Effector CD4-positive, alpha-beta T cell (primary cell): ENCODE measurements around the gene KRTAP19-8. TPM values are rescaled to one million over a fixed set of nuclear protein-coding genes. Genes with fewer than 3 reads are reported as not detected.

Experiments used
- DNase-seq: peaks from one replicate; pipeline ENCODE4 v3.0.0-alpha.2; 2020
- total RNA-seq: gene quantifications from one replicate; lab custom pipeline; 2026; lab: John Stamatoyannopoulos, UW

Gene KRTAP19-8, protein sequence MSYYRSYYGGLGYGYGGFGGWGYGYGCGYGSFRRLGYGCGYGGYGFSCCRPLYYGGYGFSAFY
- total RNA-seq = not detected

DNA sequence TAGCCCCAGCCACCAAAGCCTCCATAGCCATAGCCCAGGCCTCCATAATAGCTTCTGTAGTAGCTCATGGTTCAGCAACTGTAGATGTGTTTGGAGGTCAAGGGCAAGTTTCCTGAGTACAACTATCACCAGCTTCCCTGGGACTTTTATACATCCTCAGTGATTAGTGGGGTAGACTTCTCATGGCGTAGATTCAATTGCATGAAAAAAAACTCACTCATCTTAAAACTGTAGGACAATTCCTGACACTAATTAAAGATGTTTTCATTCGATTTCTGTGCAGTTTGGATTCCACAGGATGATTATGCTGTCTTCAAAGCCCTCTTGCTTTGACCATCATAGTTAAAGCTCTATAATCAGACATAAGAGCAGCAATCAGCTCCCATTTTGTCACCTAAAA is at the start of gene KRTAP19-8:
KRTAP19-8 (minus strand) TSS at position 101 of the 400 bp plus-strand sequence; CDS start at position 68, 33 bp downstream.
- no peak for DNase-seq

DNA sequence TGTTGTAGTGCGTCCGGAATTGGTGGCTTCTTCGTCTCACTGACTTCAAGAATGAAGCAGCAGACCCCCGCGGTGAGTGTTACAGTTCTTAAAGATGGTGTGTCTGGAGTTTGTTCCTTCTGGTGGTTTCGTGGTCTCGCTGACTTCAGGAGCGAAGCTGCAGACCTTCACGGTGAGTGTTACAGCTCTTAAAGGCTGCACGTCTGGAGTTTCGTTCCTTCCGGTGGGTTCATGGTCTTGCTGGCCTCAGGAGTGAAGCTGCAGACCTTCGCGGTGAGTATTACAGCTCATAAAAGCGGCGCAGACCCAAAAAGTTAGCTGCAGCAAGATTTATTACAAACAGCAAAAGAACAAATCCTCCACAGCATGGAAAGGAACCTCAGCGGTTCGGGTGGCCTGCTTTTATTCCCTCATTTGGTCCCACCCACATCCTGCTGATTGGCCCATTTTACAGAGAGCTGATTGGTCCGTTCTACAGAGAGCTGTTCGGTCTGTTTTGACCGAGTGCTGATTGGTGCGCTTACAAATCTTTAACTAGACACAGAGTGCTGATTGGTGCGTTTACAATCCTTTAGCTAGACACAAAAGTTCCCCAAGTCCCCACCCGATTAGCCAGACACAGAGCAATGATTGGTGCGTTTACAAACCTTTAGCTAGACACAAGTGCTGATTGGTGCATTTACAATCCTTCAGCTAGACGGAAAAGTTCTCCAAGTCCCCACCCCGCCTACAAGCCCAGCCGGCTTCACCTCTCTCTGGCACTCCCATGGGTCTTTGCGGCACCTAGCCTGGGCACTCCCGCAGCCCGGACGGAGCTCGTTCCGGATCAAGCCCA is 49.6 kb upstream of the KRTAP19-8 start:
- DNase-seq = no peak

DNA sequence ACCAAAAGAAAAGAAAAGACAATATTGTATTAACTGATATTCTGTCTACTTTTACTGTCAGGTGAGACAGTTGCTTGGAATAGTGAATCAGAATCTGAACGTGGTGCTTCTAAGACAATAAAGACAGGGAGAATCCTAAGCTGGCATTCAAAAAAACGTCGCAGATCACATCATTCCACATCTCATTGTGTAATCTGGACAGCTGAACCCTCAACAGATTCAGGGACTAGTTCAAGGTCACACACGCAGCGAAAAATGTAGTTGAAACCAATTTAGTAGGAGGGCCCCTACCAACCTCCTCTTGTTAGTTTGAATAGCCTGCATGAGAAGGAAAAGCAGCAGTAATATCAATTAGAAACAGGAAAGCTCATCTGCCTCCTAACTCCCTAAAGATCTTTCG is 46.4 kb upstream of the KRTAP19-8 start:
- DNase-seq = no peak

DNA sequence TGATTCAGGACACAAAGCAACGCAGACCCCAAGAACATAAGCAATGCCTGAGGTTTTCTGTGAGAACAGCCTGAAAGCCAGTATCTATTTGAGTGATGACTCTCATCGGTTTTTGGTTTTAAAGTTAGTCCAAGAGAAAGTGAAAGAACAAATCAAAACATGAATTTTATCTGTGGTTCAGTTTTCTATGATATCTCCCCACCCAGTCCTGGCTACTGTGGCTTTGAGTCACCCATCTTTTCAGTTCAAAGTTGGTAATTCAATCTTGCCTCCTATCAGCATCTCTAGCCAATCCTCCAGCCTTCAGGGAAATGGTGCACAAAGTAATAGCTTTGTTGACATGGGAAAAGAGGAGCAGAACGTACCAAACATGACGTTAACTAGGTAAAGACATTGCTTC is 40.5 kb upstream of the KRTAP19-8 start:
- DNase-seq = no peak

DNA sequence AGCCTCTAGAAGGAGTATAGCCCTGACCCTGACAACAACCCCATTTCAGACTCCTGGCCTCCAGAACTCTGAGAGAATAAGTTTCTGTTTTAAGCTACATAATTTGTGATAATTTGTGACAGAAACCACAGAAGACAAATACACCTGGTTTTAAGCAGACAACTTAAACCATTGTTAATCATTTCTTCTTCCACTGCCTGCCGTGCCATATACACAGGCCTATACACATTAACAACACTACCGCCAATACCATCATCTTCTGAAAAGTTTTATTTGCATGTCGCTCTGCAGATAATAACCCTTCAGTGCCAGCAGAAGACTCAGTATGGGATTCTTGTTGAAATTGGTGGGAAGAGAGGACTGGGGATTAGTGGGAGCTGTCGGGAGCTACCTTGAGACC is 39.9 kb upstream of the KRTAP19-8 start:
- DNase-seq = no peak

DNA sequence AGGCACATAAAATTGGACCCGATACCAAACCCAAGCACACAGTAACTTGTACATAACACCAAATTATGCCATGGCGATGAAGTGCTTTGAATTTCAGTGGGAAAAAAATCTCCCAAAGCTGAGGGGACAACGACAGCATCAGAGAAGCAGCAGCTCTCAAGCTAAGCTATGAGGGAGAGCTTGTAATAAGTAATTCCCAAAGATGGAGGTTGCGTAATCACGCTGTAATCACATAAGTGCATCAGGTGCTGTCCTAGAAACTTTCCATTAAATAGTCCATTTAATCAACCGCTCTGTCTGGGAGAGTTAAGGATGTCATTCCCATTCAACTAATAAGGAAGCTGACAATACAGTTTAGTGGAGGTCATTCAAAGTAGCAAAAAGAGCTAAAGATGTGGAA is 37.6 kb upstream of the KRTAP19-8 start:
- no peak for DNase-seq

DNA sequence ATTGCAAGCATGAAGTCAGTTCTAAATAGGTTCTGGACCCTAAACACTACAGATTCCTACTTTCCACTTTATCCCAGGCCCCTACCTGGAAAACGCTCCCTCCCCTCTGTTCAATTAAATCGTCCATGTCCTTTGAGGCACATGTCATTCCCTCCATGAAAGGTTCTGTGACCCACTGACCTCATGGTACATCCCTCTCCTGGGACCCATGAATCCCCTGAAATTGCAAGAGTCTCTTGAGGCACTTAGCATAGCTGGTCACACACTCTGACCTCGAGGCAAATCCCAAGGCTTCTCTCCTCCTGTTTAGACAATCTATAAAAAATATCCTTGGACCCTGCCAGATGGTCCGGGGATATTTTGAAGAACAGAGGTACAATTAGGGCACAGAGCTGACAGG is 34.3 kb upstream of the KRTAP19-8 start:
- no peak for DNase-seq

DNA sequence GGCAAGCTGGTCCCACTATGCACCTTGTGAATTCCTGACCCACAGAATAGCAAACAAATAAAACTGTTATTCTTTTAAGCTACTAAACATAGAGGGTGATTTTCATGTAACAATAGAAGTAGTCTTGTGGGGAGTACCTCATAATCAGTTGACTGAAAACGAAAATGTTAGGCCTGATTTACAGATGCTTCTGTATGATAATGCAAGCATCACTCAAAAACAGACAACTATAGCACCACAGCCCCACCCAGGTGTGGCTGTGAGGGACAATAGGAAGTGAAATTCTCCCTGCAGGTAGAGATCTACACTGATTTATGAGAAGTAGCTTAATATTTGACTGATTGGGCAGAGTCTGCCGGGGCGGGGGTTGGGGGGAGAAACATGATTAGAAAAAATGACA is 26.5 kb upstream of the KRTAP19-8 start:
- no peak for DNase-seq

DNA sequence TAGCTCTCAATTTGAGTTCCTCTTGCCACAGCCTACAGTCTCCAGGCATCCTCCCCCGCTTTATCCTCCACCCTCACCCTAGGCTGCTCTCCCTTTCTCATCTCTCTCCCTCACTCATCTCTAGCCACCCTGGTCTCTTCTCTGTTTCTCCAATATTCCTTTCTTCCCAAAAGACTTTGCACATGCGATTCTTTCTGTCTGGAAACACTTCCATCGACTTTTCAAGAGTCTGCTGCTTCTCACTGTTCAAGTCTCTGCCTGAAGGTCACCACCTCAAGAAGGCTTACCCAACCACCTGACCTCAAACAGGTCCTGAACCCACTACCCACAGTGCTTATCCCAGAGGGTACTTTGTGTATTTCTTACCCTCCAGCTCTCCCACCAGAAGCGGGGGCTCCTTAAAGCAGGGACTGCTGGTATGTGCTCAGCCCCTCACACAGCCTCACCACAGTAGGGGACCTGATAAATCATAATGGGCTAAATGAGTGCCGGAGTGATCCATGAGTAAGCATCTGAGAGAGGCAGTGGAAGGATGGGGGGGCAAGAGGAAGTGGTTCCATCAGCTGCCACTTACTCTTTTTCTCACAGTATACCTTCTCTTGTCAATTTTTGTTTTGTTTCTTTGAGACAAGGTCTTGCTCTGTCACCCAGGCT is 14.3 kb upstream of the KRTAP19-8 start:
- no peak for DNase-seq

DNA sequence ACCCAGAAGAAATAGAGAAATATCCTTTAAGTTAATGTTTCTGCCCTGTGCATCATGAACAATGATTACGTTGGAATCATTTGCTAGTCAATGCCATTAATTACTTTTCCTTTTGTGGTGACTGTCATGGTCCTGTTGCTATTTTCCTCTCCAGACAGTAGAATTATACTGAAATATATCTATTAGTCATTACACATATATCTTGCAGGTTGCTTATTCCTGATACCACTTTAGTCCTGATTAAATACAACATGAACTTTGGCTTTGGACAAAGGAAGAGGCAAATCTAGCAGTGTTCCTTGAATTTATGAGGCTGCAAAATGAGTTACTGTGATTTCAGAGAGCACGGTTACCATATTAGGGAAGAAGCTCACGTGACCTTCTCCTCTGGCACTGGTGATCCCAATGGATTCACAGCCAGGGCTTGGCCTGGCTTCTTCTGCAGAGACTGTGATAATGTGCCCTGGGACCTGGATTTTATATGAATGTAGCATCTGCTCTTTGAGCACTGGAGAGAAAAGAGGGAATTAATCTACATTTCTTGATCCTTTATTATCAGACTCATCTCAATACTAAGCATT is 12.4 kb upstream of the KRTAP19-8 start:
- DNase-seq = no peak

DNA sequence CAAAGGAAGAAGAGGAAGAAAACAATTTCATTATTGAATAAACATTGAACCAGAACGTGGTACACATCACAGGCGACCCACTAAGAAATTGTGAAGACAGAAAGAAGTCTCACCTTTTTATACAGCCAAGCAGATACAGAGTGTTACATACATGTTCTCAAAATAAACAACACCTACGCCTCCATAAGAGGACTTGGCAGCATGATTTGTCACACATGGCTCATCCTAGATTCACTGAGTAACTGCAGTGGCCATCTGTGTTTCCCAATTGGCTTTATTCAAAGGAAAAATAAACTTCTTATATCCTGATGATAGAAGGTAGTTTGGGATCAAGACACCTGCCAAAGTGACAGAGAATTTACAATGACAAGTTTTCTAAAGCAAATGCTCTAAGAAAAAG is 7.6 kb upstream of the KRTAP19-8 start:
- no peak for DNase-seq

DNA sequence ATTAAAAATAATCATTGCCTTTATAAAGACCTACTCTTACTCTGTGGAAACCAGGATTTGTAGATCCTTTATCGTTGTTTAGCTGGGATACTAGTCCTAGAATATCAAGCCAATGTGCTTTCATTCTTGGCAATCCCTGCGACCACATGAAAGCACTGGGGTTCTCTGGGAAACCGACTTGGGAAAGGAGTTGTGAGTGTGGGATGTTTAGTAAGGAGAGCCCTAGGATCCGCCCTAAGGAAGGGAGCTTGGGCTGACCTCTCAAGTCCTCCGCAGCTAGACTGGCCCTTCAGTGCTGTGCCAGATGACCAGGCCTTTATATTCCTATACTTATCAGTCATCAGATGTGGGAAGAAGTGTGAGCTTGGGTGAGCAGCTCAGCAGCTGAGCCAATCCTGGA is 5.2 kb upstream of the KRTAP19-8 start:
- no peak for DNase-seq

DNA sequence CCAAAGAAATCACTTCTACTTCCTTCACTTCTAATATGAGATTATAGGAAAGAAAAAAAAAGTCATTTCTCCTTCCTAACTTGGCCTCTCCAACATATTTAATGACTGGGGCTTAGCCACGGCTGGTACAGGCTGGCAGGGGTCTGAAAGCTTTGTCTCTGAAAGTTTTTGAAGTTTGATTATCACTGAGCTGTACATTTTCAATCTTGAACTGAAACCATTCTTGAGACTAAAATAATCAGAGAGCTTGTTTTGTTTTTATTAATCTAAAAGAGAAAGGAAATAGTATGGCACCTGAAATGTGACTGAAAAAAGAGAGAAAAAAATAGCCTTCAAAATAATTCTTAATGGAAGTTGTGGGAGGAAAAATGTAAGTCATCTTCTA is 3.8 kb upstream of the KRTAP19-8 start:
- DNase-seq = no peak

DNA sequence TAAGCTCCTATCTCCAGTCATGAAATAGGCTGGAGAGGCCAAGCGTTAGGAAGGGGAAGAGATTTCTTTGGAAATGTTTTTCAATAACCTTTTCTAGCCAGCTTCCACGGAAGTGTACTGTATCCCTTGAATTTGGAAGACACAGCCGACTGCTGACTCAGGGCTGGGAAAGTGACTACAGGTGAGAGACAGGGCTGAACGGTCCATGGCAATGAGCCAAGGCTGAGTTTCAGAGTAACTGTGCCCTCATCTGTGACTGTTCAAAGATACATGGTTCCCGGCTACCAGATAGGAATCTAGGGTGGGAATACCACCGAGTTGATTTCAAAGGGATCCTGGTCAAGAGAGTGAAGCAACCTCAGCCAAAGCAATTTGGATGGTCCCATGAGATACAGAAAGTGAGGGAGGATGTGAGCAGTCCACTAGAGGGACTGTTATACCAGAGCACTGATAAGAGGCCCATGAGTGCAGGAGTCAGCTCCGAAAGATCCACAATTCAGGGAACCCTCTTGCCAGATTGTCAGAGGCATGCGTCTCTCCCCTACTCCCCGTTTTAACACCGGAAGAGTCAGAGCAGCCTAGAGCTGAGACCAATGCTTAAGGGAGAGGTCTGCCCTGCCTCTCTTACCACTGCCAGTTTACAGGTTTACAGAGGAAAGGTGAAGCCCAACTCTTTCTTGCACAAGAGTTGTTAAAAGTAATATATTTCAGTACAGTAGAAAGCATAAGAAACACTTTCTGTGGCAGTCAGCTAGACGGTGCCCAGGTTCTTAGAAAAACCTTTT is 3.2 kb upstream of the KRTAP19-8 start:
- DNase-seq = no peak

DNA sequence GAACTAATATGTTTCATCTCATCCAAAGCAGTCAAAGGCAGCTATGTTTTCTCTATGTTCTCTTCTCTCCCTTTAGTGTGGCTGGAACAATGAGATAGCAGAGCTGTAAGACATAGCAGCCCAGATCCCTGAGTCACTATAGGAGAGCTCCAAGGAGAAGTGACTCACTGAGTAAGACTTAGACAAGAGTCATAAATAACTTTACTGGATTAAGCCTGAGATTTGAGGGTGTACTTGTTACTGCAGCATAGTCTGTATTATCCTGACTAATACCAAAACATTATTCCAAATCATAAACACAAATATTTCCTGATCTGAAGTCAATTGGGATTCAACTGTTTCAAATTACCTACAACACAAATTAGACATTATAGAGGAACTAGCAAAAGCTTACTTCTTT is 3.9 kb downstream of the KRTAP19-8 start:
- DNase-seq = no peak

DNA sequence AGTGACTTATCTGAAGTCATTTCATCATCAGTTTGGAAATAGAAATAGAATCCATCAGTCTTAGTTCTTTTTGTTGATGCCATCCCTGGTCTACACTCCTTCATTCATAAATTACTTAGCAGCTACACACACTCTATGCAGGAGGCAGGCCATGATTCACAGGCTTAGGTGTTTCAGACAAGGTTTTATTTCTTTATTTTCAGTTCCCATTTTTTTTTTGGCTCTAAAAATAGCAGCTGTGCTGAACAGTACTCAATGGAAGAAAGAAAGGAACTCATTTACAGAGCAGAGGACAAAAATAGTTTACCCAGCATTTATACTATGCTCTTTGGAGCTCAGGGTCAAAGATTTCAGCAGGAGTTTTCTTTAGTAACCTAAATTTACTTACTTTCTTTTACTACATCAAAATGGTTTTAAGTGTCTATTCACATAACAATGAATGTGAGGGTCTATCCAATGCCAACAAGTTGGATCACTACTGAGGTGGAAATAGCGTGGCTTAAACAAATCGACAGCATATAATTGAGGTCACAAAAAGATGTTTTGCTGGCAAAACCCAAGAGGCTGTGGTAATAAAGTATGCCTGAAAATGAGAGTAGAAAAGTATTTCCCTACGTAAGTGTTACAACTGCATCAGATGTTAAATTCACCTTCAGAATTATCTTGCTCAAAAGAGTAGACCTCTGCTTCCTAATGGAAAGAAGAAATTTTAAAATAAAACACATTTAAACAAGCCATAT is 7.7 kb downstream of the KRTAP19-8 start:
- no peak for DNase-seq

DNA sequence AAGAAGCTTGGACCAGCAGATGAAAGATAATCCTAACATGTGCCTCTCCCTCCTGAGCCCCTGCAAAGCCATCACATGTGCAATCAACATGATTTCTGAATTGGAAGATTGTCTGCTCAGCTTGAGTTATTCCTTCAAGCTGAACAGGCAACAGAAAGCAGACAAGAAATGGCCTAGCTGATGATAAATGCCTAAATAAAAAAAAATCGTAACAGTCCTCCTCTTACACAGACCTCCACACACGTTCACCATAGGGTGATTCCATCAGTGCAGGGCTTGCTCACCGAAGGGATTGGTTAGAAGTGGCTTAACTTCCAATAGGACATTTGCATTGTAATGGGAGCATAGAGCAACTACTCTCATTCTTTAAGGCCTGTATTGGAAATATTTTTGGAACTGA is 14.6 kb downstream of the KRTAP19-8 start:
- DNase-seq = no peak

DNA sequence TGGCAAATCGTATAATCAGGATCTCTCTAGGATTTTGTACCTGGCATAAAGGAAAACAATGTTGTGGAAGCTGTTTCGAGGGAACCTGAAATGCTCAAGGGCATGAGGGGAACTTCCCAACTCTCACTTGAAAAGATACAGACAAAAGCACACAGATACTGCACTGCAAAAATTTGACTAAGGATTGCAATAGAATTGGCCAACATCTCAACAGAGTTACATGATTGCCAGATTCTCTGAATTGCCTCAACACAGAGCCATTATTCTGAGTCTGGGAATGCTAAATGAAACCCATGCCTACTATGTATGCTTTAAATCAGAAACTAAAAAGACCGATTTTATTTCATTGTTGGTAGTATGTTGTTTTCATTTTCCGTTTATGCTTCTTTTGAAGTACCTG is 16.0 kb downstream of the KRTAP19-8 start:
- DNase-seq = no peak

DNA sequence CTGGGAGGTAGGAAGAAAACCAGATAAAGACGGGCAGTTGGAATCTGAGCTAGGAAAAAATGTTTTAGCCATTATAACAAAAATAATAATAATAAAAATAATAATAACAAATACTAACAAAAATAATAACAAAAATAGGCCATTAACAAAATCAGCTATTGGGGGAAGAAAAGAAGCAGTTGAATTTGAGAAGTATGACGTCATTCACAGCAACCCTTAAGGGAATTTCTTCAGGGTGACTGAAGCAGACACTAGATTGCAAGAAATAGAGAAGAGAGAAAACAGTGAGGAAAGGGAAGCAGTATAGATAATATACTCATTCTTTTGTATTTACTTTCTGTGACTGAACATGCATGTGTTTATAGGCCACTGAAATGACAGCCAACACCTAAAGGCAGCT is 20.0 kb downstream of the KRTAP19-8 start:
- no peak for DNase-seq

DNA sequence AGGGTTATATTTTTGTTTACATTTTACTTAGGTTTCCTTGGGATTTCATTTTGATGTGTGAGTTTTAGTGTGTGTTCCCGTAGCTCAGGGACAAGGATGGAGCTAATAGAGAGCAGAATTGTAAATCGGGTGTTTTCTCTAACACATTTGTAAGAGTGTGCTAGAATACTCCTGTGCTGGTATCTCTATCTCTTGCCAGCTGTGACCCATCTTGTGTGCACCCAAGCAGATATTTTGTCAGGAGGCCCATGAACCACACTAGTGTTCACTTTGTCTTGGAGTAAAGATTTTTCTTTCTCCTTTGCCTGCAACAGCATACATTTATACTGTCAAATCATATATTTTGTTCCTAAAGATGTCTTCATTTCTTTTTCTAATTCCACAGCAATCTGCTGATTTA is 23.4 kb downstream of the KRTAP19-8 start:
- DNase-seq = no peak

DNA sequence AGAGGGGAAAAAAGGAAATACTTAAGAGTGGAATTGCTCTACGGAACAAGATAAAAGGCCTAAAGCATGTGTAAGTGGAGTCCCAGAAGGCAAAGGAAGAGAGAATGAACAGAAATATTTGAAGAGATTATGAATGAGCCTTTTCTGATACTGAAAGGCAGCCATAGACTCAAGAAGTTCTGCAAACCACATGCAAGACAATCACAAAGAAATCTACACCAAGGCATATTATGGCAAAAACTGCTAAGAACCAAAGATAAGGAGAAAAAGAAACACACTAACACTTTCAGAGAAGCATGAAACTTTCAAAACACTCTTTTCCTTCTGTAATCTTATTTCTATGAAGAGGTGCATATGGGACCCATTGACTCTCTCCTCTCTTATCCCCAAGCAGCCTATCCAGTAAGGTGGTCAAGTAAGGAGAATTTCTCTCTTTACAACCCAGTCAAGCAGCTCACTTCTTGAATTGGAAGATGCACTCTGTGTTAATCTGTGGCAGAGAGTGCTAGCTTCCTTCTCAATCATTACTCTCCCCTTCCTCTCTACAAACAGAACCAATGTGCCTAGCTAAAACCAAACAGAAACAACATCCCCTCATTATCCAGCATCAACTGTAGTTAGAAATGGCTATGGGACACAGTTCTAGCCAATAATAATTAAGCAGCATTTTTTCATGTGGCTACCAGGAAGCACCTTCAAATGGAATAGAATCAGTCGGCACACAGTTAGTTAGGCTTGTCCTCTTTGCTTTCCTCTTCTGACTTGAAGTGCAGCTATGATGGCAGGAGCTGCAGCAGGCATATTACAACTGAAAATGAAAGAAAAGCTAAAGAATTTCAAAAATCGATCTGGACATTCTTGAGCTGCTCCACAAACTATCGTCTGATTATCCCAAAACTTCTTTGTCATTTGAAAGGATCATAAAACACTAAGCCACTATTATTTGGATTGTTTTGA is 25.9 kb downstream of the KRTAP19-8 start:
- no peak for DNase-seq
